ENCODE measurements around the gene TRA2A.
A peak's percentile ranks its signal among the peaks of the same experiment; 100 is the strongest.

Gene TRA2A

DNA sequence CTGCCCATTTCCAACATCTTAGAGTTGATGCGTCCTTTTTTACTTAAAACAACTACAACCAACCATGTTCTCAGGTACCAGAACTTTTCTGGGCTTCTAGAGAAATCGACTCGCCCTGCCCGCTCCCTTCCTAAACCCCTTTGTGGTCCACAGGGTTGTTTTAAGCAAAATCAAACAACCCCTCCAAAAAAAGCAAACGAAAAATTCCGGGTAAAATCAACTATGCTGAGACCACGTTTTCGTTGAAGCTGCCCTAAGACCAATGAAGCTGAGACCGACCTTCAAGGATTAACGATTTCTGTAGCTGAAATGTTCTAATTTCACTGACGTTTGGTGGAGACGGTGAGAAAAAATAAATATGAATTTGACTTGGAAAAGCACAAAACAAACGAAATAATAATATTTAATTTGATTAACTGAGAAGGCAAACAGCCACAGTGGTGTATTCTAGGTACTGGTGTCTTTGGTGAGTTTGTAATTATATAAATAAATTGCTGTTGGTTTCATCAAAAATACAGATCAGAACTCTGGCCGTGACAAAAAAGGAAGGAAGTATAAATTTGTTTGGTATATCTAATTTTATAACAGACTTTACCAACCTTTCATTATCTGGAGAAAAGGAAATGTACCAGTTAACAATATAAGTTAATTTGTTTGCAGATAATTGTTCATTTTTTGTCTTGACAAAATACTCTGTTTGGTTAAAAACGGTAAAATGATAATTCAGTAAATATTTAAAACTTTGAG, 56.8 kb downstream of the TRA2A start:
- peak overlapping the region; percentile 56 for H3K4me3 ChIP-seq (ENCODE audit: severe bottlenecking)
- ATAC-seq (ENCODE audit: low read depth) = no peak
- H3K9me3 ChIP-seq (ENCODE audit: severe bottlenecking) = no peaks in the 10 kb centered on the region
- TF ChIP-seq, protein P1, sequence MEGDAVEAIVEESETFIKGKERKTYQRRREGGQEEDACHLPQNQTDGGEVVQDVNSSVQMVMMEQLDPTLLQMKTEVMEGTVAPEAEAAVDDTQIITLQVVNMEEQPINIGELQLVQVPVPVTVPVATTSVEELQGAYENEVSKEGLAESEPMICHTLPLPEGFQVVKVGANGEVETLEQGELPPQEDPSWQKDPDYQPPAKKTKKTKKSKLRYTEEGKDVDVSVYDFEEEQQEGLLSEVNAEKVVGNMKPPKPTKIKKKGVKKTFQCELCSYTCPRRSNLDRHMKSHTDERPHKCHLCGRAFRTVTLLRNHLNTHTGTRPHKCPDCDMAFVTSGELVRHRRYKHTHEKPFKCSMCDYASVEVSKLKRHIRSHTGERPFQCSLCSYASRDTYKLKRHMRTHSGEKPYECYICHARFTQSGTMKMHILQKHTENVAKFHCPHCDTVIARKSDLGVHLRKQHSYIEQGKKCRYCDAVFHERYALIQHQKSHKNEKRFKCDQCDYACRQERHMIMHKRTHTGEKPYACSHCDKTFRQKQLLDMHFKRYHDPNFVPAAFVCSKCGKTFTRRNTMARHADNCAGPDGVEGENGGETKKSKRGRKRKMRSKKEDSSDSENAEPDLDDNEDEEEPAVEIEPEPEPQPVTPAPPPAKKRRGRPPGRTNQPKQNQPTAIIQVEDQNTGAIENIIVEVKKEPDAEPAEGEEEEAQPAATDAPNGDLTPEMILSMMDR (IDR thresholded peaks at IDR 0.05; ENCODE audit: poor library complexity, severe bottlenecking) = no peak
- H3K27me3 ChIP-seq (ENCODE audit: insufficient read depth, poor library complexity, severe bottlenecking) = no peaks in the 10 kb centered on the region
- DNase-seq (ENCODE audit: low spot score) = no peak
- peaks cover 42% of the 10 kb centered on the region for H3K4me1 ChIP-seq (ENCODE audit: insufficient read depth, poor library complexity, severe bottlenecking)
- H3K36me3 ChIP-seq (ENCODE audit: low read depth) = peaks cover 3% of the 10 kb centered on the region; the same call in 1 of the 2 replicates
- H3K27ac ChIP-seq (ENCODE audit: poor library complexity, severe bottlenecking) = peak overlapping the region; percentile 92

DNA sequence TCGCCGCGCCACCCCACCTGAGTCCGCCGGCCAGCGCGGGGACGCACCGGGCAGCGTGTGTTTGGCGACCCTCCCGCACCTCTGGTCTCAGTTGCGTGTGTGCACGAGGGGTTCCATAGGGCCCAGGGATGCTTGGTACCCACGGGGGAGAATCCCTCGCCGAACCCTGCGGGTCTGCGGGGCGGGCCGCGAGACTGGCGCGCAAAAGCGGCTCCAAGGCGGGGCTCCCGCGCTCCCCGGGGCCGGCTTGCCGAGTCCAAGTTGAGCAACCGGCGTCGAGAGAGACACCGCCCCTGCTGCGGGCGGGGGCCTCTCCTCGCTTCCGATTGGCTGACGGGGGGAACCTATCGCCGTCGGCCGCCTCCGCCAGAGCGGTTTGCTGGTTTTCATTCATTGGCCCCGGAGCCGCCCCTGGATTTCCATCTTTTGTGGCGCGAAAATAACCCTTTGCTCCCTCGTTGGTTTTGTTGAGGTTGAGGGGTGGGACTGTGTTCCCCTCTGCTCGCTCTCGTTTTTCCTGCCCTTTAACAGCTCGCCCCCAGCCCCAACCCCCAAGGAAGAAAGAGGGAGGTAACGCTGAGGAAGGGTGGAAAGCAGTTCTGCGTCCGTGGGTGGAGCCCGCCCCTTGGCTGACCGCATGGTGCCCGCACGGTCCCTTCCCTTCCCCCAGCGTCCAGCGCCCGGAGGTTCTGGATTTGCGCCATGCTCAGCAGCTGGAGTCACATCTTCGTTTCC, 57.5 kb downstream of the TRA2A start:
- DNase-seq (ENCODE audit: low spot score) = peak; percentile 97
- Histone ChIP-seq H3K27ac (ENCODE audit: poor library complexity, severe bottlenecking) (peak overlapping the region; percentile 92), H3K27me3 (ENCODE audit: insufficient read depth, poor library complexity, severe bottlenecking) (no peaks in the 10 kb centered on the region), H3K4me3 (ENCODE audit: severe bottlenecking) (peak overlapping the region; percentile 56), H3K36me3 (ENCODE audit: low read depth) (0 out of 2 replicates have a peak, but pooled peaks cover 3% of the 10 kb centered on the region), H3K9me3 (ENCODE audit: severe bottlenecking) (no peaks in the 10 kb centered on the region), H3K4me1 (ENCODE audit: insufficient read depth, poor library complexity, severe bottlenecking) (peaks cover 39% of the 10 kb centered on the region)
- peak; percentile 72 for ATAC-seq (ENCODE audit: low read depth)
- TF ChIP-seq, protein P1 (IDR thresholded peaks at IDR 0.05; ENCODE audit: poor library complexity, severe bottlenecking) = no peak

DNA sequence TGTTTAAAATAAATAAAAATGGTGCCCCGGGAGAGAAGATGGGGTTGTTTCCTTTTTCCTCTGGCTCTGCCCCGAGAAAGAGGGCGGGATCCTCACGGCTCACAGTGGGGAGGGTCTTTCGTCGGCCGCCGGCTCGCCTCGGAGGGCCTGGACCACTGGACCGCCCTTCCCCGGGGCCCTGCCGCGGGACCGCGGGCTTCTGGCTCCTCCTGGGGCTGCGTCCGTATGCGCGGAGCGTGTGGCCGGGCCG, 58.0 kb downstream of the TRA2A start:
- H3K9me3 ChIP-seq (ENCODE audit: severe bottlenecking) = no peaks in the 10 kb centered on the region
- peaks cover 34% of the 10 kb centered on the region for H3K4me1 ChIP-seq (ENCODE audit: insufficient read depth, poor library complexity, severe bottlenecking)
- H3K27ac ChIP-seq (ENCODE audit: poor library complexity, severe bottlenecking) = peak overlapping the region; percentile 92
- H3K27me3 ChIP-seq (ENCODE audit: insufficient read depth, poor library complexity, severe bottlenecking) = no peaks in the 10 kb centered on the region
- peak; percentile 6 for ATAC-seq (ENCODE audit: low read depth)
- peak overlapping the region; percentile 56 for H3K4me3 ChIP-seq (ENCODE audit: severe bottlenecking)
- DNase-seq (ENCODE audit: low spot score) = no peak
- TF ChIP-seq, protein P1 (IDR thresholded peaks at IDR 0.05; ENCODE audit: poor library complexity, severe bottlenecking) = no peak
- H3K36me3 ChIP-seq (ENCODE audit: low read depth) = 0 out of 2 replicates have a peak, but pooled peaks cover 3% of the 10 kb centered on the region

DNA sequence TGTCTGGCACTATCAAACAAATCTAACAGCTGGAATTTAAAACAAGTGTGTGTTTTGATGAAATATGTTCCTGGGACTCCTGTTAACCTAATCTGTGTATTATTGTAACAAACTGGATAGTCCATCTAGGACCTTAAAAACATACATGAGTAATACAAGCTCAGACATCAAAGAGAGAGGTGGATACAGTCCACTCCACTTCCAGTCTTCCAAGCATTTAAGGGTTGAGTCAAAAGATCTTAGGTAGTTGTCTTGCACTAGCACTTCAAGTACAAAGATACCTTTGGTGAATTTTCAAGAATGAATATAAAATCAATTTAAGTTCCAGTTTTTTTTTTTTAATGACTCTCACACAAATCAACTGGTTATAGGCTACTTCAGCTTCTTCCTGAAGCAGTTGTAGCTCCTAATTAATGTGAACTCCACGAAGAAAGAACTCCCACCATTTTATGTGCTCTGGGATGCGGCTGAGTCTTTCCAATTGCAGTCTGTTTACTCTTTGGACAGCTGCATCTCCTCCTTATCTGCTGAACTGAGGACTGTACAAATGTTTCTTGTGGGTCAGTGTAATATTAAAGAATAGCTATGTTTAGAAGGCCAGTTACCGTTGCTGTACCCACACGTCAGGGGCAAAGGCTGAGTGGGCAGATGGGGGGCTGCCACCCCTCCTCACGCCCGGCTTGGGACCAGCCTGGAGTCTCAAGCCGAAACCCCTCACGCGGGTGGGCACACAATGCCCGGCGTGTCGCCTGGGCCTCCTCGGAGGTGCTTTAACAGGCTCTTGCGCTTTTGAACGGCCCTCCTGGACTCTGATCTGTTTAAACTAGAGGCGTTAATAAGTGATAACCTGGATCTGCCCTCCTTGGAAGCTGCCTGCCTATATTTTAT, 58.6 kb downstream of the TRA2A start:
- Histone ChIP-seq H3K9me3 (ENCODE audit: severe bottlenecking) (no peaks in the 10 kb centered on the region), H3K36me3 (ENCODE audit: low read depth) (0 out of 2 replicates have a peak, but pooled peaks cover 3% of the 10 kb centered on the region)

More for the DNA sequence above, 58.6 kb downstream of the TRA2A start:
- ATAC-seq (ENCODE audit: low read depth) (no peak), DNase-seq (ENCODE audit: low spot score) (no peak)
- H3K4me1 ChIP-seq (ENCODE audit: insufficient read depth, poor library complexity, severe bottlenecking) = peaks cover 28% of the 10 kb centered on the region
- TF ChIP-seq, protein P1 (IDR thresholded peaks at IDR 0.05; ENCODE audit: poor library complexity, severe bottlenecking) = no peak
- H3K27me3 ChIP-seq (ENCODE audit: insufficient read depth, poor library complexity, severe bottlenecking) = no peaks in the 10 kb centered on the region
- H3K27ac ChIP-seq (ENCODE audit: poor library complexity, severe bottlenecking) = peak overlapping the region; percentile 92
- peak overlapping the region; percentile 56 for H3K4me3 ChIP-seq (ENCODE audit: severe bottlenecking)
